GOT3 (cell line): ENCODE data around the gene MAP2K7.
"Not testable (repeated sequence)": the region's sequence is repeated elsewhere in the genome, so short reads cannot be mapped to it uniquely, and the experiment has no call there.

Source experiments
- DNase-seq: peaks from one replicate; lab custom pipeline; 2025; ENCODE audit warnings: mixed read lengths; lab: John Stamatoyannopoulos, UW

MAP2K7 gene

DNA sequence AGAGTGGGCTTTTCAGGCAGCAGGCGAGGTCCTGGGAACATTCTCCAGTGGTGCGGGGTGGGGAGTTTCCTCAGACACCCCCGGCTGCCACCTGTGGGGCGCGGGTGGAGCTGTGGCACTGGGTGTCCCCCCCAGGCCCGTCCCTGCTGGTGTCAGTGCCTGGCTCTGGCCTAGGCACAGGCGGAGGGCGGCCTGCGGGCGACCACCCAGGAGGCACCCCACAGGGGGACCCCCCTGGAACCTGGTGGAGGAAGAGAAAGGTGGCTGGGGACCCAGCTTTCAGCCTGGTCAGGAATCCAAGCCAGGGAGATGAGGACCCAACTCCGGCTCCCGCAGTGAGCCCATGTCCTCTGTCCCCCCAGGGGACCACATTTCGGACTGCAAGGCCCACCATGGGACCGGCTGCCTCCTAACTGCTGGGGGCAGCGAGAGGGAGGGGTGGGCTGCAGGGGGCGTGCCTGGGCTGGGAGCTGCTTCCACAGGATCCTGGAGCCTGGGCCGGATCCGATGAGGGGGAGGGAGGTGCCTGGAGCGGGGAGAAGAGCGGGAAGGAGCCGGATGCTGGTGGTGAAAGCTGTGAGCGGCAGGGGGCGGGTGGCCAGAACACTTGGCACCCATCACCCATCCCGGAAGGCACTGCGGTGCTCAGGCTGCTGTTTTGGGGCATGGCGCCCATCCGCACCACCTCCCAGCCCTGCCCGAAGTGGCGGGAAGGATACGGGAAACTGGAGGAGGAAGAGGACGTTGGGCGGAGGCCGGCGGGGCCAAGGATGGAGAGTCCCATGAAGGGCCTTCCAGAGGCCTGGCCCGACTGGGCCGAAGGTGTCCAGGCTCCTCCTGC, 27.8 kb downstream of the MAP2K7 start:
- DNase-seq = no peak

DNA sequence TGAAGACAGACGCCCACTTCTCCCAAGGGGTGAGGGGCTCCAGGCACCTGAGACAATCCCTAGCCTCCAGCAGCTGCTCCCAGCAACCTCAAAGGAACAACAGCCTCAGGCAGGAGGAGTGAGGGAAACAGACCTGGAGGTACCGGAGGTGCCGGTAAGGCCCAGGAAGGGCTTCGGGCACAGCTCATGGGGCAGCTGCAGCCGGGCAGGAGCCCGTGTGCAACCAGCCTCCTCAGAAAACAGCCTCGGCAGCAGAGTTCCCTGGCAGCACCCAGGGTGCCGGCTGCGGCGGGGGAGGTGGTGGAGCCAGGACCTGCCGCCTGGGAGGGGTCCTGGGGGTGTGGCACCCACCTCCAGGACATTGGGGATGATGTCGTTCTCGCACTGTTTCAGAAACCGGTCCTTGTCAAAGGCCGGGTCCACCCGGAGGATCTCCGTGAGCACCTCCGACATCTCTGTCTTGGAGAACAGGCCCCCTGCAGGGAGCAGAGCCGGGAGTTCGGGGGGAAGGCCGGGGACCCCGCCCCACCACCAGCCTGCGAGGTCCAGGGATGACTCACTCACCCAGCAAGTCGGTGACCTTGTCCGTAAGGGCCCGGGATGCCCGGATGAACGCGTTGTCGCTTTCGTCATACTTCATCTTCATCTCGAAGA, 28.7 kb downstream of the MAP2K7 start:
- no peak for DNase-seq

DNA sequence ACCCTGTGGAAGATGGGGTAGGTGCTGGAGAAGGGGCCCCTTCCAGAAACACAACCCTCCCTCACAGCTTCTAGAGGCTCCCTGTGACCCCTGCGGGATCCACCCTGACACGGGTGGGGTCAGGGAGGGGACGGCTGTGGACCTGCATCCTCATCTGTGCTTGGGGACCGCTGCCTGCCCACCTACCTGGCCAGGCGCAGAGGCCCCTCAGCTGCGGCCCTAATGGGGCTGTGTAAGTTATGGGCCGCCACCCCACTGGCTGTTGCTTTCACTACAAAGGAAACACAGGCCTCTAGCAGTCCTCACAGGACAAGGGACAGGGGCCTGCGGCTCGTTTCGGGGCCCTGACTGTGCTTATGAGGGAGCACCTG, 29.2 kb downstream of the MAP2K7 start:
- DNase-seq = no peak

DNA sequence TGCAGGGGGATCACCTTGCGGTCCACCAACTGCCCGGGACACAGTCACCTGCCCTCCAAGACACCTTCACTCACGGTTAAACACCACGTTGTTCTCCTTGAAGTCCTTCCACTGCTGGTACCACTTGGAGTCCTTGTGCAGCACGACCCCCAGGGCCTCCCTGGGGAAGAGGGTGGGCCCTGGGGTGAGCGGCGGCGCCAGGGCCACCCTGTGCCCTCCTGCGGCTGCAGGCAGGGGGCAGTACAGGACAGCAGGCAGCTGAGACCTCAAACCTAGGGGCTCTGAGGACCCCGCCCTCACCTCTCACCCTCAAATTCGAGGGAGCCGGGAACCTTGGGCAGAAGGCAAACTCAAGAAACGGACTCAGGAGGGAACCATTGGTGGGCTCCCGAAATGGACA, 29.7 kb downstream of the MAP2K7 start:
- DNase-seq = no peak

DNA sequence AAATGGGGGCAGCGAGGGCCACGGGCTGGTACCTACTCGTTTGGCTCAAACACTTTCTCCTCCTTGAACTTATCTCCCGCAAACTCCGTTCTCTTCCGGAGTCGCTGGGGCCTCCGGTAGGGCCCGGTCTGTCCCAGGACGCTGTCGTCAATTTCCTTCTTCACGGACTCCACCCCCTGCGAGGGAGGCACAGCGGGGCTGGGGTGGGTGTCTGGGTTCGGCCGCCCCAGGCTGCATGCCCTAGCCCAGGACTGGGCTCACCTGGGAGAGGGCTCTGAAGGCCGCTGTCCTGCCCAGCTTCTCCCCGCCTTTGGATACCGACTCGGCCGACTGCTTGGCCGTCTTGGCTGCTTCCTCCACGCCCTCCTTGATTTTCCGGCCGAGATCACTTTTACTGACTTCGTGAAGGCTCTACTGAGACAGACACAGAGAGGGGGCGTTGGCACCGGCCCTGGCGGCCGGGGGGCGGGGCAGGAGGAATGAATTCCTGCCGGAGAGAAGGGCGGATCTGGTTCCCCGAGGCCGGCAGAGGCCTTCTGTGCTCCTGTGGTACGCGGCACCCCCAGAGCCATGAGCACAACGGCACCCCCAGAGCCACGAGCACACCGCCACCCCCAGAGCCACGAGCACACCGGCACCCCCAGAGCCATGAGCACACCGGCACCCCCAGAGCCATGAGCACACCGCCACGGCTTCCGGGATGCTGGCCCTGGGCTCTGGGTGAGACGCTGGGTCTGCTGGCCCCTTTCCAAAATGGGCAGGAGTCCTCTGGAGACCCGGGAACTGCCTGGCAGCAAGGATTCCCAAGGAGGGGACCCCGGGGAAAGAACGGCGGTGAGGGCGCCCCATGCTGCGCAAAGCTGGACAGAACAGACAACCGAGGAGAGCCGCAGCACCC, 30.4 kb downstream of the MAP2K7 start:
- no peak for DNase-seq

DNA sequence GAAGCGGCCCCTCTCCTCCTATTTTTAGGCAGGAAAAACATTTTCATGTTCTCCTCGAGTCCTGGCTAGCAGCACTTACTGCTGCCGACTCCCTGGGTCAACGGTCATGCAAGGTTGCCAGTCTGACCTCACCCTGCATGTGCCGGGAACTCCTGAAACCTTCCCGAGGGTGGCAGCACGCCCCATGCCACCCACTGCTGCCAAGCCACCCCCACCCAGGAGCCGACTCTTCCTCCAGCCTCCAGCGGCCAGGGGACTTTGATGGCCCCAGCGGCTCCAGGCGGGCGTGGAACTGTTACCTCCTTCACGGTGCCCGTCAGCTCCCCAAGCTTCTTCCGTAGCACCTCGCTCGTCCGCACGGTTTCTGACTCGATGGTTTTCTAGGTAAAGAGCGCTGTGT, 31.1 kb downstream of the MAP2K7 start:
- DNase-seq = no peak

DNA sequence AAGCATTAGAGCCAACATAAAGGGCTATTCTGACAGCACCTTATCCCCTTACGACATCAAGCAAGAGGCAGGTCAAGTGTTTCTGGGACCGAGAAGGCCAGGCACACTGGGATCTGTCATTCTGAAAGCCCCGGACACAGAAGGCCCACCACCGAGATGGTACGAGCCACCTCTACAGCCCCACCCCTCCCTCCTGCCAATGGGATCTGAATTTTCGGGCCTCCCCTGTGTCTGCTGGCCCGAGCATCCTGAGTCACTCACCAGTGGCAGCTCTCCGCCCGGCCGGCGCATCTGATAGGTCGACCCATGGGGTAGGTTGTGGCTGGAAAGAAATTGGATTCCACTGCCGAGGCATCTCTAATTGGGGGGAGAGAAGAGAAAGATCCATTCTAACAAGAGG, 37.2 kb downstream of the MAP2K7 start:
- no peak for DNase-seq

DNA sequence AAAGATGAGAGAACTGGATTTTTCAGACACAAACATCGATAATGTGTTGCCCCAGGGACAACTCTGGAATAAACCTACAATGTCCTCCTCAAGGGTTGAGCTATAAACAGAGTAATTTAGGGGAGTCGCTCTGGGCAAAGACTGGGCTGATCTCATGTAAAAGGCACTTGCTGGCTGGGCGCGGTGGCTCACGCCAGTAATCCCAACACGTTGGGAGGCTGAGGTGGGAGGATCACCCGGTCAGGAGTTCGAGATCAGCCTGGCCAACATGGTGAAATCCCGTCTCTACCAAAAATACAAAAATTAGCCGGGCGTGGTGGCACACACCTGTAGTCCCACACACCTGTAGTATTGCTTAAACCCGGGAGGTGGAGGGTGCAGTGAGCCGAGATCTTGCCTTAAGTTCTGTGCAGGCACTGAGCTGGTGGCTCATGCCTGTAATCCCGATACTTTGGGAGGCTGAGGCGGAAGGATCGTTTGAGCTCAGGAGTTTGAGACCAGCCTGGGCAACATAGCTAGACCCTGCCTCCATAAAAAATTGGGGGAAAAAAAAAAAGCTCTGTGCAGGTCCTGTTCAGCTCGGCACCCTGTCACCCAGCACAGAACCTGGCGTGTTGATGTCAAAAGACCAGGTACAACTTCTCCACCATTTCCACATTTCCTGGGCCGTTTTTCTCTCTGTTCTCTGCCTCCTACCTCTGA, 38.4 kb downstream of the MAP2K7 start:
- DNase-seq = no peak

DNA sequence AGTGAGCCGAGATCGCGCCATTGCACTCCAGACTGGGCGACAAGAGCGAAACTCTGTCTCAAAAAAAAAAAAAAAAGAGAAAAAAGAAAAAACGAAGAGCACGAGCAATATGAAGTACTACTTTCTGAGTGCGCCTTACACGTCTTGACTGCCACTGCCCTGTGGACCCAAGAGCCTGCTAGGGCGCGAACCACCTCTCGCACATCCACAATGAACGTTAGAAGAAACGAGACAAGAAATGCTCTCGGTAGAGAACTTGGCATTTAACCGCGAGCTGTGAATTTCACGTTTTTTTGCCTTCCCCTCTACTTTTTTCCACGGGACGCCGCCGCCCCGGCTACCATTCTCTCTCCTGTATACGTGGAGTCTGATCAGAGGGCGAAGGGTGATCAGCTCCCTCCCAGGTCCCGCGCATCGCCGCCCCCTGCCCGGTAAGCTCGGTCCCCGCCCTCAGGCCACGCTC, 39.3 kb downstream of the MAP2K7 start:
- DNase-seq = no peak

DNA sequence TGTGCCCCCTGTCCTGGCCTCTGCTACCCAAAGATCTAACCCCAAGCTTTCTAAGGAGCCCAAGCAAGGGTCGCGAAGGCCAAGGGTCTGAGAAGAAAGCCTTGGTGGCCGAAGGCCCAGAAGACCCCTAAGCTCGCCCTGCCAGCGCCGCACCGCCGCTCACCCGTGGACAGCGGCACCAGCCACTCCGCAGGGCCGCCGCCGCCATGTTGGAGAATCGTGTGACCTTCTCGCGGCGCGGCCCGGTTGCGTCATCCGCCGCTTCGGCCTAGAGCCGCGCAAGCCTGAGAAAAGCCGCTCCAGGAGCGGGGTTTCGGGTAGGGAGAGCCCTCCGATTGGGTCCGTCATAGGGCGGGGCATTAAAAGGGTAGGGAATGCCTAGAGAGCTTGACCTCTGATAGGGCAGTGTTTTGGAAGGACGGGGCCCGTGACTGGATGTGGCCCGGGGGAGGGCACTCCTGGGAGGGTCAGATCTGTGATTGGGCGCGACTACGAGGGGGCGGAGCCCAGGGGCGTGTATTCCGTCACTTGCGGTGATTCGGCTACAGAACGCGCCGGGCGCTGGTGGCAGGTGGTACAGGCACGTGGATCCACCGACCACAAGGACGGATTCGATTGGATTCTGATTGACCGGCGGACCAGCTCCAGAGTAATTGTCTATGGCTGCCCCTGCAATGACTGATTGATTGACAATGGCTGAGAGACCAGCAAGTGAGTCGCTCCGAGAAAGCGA, 39.9 kb downstream of the MAP2K7 start, which contains the start of gene TIMM44:
TSS of gene TIMM44 (minus strand) at position 223 of the 733 bp plus-strand sequence. CDS start at position 208, 15 bp downstream.
- DNase-seq = peak; percentile 97

DNA sequence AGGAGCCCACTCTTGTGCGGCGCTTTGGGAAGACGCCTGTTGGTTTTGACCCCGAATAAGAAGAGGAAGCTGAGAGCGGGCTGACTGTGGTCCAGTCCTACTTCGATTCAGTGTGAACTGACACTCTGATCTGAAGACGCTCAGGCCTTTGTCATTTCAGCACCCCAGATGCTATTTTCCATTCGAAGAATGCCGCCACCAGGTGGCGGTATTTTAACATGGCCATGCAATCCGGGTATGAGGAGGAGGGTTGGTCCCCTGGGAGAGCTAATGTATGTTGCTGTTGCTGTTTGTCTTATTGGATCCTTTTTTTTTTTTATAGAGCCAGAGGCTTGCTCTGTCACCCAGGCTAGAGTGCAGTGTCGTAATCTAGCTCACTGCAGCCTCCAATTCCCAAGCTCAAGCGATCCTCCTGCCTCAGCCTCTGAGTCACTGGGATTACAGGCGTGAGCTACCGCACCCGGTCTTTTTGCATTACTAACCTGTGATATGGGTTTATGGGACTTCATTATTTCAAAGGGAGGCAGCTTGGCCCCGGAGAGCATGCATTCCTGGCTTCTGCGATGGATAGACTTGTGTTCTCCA, 40.6 kb downstream of the MAP2K7 start:
- DNase-seq = peak; percentile 54

DNA sequence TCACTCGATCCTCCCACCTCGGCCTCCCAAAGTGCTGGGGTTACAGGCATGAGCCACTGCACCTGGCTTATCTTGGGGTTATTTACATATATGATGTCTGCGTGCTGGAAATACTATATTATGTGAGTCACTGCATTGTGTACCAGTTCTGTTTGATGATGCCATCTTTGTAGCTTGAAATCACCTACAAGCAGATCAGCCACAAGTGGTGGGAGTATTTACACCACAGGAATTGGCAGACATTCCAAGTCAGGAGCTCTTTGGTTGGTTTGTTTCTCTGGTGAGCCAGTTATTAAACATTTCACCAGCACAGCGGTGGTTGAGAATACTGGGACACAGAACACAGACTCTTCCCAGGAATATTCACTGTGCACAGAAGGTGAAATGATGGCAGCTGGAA, 44.3 kb downstream of the MAP2K7 start:
- DNase-seq = no peak

DNA sequence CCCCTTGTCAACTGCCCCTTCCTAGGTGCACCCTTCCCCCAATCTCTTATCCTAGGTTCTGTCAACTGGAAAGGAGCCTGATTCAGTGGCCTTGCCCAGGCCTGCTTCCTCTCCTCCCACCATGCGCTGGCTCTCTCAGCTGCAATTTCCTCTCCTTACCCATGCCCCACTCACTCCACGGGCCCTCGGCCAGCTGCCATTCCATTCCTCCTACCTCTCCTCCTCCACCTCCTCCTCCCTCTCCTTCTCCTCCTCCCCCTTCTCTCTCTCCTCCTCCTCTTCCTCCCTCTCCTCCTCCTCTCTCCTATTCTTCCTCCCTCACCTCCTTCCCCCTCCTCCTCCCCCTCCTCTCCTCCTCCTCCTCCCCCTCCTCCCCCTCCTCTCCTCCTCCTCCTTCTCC, 49.4 kb downstream of the MAP2K7 start:
- DNase-seq = no peak

DNA sequence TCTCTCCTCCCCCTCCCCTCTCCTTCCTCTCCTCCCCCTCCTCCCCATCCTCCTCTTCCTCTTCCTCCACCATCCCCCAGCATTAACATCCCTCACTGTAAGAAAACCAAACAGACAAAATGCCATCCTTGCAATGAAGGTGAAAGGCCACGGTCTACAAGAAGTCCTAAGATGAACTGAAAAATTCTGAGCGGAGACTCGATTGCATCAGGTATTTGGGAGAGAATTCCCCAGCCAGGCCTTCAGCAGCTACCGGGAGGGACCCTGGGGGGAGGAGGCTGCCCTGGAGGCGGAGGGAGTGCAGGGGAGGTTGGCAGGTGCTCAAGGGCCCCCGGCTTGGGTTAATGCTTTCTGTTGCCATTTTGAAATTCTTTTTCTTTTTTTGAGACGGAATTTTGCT, 49.9 kb downstream of the MAP2K7 start:
- DNase-seq = no peak

DNA sequence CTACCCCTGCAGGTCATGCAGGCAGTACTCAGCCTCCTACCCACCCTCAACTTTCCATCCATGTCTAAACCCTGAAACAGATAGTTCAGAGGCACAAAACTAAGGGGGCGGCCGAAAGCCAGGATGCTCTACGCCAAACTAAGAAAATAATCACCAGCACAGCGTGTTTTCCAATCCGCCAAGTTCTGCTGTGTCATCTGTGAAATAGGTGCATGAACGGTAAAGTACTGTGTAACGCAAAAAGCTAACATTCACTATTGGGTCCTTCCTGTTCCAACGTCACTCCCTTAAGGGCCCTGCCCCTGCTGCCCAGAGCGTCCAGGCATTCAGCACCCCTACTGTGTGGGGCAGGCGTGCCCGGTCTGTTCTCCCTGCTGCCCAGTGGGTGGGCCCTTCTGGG, 52.0 kb downstream of the MAP2K7 start:
- DNase-seq = no peak

DNA sequence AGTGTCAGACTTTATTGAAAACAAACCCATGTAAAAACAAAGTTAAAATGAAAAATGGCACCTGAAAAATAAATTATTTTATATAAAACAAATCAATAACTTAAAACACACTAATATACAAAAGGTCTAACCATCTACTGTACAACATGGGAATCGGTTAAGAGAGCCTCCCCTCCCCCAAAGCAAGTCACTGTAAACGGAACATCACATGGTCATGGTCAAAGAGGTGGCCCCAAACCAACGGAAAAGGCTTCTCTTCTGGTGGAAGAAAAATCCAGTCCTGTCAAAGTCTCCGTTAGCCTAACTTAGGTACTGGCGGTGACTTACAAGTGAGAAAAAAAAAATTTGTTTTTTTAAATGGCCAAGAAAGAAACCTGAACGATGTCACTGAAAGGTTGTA, 55.5 kb downstream of the MAP2K7 start:
- DNase-seq = no peak

DNA sequence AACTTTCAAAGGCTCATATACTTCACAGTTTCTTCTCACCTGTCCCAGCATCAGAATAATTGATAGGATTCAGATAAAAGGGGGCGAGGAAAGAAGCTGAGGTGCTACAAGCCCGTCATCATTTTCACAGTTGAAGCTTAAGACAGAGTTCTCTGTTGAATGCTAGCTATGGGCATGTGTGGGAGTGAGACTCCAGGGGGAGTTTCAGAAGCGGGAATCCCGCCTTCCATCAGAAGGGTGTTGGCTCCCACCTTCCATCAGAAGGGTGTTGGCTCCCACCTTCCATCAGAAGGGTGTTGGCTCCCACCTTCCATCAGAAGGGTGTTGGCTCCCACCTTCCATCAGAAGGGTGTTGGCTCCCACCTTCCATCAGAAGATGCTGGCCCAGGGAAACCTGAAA, 57.4 kb downstream of the MAP2K7 start:
- DNase-seq = not testable (repeated sequence)

DNA sequence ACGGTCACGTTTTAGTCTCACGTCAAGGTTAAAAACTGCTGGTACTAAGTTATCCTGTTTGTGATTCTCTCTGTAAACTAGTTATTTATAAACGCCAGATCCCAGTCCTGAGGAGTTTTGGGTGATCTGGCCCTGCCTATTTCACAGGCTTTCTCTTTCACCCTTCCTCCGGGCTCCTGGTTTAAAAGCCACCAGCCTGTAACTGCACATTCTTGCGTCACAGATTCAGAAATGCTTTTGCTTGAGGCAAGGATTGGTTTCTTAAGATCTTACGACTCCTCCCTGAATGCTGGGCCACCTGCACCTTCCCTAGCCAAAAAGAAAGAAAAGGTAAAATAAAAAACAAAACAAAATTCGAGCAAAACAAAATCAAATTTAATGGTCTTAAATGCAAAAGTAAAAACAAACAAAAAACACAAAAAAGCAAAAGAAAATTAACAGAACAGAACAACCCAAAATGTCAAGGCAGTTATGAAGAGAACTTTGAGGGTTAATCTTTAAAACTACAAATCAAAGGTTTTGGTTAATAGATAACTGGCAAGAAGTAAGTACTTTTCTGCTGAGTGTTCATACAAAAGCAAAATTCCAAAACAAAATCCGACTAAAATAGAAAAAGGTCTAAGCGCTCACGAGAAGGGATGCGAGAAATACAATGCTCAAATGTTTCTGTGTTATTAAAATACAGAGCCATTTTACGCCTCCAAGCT, 58.4 kb downstream of the MAP2K7 start:
- DNase-seq = no peak

DNA sequence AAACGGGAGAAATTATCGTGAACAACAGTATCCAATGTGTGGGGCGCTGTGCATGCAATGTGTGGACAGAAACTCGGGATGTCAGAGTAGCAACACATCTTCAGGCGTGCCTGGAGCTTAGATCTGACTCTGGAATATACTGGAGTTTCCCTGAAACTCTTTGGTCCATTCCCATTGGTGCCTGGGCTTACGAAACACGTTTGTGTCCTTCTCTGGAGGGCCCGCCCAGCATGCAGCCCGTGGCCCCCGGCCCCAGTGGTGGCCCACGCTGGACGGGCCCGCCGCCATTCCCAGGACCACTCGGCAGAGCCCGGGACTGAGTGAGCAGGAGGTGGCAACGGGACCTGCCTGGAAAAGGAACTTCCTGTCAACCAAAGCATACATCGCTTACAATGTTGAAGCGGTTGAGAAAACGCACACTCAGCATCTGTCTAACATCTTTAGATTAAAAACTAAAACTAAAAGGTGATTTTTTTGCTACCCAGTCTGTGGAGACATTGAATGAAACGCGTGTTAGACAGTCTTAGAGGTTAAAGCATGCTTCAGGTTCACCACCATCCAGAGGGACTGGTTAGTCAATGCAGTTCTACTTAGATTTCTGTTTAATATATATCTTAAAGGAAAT, 59.1 kb downstream of the MAP2K7 start:
- DNase-seq = no peak

DNA sequence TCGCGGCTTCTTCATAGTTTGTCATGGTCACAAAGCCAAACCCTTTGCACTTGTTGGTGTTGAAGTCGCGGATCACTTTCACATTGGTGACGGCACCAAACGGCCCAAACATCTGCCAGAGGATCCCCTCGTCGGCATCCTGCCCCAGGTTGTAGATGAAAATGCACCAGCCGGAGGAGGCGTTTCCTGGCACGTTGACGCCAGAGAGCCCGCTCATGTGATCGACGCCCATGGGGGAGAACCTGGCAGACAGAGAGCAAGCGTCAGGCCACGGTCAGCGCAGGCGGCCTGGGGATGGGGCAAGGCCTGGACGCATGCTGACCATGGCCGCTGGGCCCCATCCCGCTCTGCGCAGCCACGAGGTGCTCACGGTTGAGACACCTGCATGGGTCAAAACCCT, 59.9 kb downstream of the MAP2K7 start:
- no peak for DNase-seq
